NOMO-1 (cell line): Measurements from ENCODE around the gene CTNNBL1.

ENCODE experiments used
- DNase-seq, 2 experiments: peaks; one replicate each; lab custom pipeline; 2025; ENCODE audit not compliant: unreplicated experiment in 2 of 2; lab: John Stamatoyannopoulos, UW

The CTNNBL1 gene

GRCh38 chr20:37875460-37876175, 181.8 kb downstream of the CTNNBL1 start:
- no peak for DNase-seq

GRCh38 chr20:37876863-37877262, 183.0 kb downstream of the CTNNBL1 start:
- no peak for DNase-seq

DNA sequence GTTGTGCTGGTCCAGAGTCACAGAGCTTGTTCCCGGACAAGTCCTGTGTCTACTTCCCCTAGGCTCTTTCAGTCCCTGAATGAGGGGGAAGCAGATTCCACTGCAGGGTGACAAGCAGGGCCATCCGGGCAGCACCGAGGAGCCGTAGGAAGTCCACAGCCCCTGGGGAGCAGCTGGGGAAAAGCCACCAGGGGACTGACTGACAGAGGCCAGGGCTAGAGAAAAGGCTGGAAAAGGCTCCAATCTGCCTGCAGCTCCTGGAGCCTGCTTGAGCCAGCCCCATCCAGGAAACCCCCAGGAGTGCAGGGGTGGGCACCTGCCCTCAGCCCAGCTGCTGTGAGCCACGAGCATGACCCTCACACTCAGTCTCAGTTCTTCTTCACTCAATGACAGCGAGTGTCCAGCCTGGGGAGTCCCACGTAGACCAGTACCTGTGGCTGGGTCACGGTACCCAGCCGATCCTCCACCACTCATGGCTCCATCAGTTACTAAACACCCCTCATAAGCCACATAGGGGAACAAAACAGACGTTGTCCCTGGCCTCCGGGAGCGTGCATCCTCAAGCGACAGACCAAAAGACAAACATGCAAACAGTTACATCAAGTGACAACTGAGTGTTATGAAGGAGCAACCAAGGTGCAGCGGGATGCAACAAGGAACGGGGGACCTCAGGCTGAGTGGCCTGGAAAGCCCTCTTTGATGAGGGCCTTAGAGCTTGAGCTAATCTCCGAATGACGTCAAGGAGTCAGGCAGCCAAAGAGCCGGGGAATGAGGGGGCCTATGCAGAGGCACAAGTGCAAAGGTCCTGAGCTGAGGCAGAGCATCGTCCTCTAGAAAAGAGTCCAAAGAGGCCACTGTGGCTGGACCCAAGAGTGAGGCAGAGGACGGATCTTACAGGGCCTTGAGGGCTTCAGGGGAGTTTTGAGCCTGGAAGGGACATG, 184.3 kb downstream of the CTNNBL1 start:
- no peak for DNase-seq

DNA sequence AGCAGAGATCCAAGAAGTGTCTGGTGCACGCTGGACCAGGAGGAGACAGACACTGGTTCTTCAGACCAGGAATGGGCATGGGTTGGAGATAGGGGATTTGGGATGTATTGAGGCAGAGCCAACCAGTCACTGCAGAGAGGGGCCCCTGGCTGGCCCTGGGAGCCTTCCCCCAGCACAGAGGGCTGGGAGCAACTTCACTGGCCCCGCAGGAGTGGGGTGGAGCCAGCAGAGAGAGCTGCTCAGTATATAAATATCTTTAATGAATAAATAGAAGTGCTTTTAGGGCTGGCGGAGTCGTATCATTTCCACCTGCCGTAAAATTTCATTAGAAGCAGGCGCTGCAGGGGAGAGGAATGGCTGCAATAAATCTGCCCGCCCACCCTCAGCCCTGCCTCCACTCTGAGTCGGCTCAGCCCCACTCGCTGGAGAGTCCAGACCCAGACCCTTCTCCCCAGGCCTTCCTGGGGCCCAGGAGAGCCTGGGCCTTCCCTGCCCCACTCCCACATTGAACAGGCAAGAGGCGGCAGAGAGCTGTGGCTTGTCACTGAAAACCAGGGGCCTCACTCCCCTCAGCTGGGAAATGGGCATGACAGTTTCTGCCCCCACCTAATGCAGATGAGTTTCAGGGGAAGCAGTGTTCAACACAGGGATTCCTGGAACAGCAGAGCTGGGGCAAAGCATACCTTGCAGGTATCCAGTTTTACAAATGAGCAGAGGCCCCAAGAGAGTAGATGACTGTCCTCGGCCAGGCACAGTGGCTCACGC, 185.2 kb downstream of the CTNNBL1 start:
- no peak for DNase-seq

- no peak for DNase-seq
These were observed 186.0 kb downstream of the CTNNBL1 start for GRCh38 chr20:37879843-37880242.

DNA sequence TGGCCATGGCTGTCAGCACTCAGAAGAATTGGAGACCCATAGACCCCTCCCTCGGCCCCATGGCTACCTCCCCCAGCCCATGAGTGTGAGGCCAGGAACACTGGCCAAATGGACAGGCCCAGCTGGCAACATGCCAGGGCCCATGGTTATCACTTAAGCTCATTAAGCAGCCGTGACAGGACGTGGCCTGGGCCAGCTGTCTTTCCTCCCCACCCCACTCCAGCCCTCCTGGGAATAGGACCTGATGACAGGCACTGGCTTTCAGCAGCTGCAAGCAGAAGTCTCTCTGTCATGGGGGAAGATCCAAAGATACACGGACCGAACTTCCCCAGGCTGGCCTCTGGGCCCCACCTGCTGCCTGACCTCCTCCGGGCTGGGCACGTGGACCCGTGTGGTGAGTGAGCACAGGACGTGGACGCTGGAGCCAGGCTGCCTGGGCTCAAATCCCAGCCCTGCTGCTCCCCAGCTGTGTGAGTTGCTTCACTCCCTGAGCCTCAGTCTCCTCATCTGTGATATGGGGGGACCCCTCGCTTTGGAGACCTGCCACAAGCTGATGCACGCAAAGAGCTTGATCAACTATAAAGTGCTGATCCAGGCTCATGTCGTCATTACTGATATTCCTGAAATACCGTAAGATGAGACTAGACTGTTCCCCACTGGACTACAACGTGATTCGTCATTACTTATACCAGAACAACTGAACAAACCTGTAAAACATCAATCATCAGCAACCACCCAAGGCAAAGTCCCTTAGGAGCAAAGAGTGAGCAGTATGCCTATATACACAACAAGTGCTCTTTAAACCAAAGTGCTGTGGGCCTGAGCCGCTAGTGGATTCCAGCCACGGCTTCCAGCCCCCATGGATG, 187.1 kb downstream of the CTNNBL1 start:
- DNase-seq = no peak

DNA sequence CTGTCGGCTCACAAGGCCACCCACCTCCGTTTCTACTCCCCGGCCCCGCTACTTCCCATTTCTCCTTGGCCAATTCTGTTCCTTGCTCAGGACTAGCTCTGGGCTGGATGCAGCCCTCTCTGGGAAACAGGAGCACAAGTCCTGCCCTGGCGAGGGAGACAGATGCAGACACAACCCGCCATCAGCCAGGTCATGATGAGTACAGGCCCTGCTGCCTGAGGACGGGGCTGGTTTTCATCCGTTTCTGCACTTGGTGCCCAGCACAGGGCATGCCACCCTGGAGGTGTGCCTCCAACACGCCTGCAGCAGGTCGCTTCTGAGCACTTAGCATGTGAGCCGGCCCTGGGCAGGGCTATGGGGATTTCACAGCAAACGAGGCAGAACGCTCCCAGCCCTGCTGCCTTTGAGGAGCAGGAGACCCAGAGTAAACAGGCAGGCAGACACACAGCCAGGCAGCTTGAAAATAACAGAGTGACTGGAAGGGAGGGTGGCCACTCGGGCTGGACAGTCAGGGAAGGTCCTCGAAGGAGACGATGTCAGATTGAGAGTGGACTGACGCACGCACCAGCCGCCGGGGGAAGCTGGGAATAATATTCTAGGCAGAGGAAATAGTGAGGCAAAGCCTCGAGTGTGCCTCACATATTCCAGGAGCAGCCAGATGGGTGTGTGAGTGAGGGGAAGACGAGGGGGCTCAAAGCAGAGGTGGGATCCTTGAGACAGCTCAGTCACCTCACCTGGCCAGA, 187.9 kb downstream of the CTNNBL1 start:
- DNase-seq = no peak

DNA sequence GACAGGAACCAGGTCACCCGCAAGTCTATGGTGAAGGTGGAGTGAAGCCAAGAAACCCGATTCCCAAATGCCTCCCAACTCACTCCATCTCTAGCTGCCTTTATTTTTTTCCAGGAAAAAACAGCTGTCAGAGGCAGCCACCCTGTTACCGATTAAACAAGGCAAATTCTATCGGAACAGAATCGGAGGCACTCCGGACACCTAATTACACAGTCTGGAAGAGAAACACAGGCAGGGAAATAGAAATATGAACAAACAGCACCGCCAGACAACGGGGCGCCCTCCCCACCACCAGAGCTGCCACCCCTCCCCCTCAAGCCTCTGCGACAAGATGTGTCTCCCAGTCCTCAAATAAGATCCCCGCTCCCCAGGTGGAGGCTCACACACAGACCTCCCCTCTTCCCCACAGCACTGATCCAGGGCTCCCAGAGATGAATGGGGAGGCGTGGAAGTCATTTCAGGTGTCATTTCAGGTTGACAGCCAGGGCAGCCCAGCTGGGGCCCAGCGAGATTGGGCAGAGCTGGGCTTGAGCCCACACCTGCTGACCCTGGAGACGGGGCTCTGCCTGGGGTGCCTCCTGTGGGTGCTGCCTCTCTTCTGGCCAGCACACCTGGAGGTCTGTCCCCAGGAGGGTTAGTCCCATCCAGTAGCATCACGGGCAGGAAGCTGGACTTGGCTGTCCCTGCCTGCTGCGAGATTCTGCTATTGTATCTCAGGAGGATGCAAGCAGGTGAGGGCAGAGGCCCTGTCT, 189.3 kb downstream of the CTNNBL1 start:
- DNase-seq = no peak

GRCh38 chr20:37885042-37885441, 191.2 kb downstream of the CTNNBL1 start:
- DNase-seq = no peak

DNA sequence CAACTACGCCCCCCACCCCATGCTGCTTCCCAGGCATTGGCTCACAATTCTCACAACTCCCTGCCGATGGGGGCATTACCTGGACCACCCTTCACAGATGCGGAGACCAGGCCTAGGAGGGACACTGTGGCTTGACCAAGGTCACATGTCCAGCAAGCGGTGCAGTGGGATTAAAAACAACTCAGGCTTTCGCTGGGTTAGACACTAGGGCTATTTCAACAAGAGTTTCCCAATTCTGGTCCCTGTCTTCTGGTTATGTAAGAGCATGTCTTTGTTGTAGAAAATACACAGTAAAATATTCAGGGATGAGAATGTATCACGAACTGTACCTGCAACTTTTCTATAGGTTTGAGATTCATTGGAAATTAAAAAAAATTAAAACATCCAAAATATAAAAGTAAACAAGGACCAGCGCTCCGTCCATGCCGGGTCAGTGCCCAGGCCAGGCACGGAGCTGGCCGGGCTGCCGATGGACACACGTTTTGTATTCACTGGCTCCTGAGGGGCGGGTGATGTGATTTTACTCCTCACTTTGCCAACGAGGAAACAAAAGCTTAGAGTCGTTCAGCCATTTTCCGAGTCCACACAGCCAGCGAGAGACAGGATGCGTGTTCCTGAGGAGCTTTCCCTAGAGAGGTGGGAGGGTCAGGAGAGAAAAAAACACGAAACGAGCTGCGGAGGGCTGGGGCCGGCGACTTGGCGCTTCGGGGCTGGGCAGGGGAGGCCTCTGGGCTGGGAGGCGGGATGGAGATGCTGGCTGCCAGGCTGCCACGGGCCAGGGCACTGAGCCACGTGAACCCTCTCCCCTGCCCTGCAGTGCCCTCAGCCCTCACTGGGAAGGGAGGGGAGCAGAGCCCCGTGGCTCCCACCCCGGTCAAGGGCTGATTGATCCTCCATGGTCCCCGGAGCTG, 192.0 kb downstream of the CTNNBL1 start:
- DNase-seq = no peak

- DNase-seq = no peak
These were observed 193.0 kb downstream of the CTNNBL1 start for GRCh38 chr20:37886851-37887297.

DNA sequence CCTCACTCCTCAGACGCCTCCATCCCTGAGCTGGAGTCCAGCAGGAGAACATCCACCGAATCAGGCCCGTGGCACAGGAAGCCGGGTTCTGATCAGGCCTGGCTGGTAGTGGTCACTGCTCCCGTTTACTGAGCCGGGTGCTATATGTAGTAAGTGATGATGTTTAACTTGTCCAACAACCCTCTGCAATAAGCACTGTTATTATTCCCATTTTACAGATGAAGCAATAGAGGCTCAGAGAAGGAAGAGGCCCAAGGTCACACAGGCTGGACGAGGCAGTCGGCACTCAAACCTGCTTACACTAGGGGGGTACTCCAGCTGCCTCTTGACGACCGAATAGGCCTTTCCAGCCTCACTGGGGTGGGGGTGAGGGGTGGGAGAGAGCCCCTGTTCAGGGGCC, 194.8 kb downstream of the CTNNBL1 start:
- no peak for DNase-seq

GRCh38 chr20:37890108-37890507, 196.3 kb downstream of the CTNNBL1 start:
- DNase-seq = no peak

DNA sequence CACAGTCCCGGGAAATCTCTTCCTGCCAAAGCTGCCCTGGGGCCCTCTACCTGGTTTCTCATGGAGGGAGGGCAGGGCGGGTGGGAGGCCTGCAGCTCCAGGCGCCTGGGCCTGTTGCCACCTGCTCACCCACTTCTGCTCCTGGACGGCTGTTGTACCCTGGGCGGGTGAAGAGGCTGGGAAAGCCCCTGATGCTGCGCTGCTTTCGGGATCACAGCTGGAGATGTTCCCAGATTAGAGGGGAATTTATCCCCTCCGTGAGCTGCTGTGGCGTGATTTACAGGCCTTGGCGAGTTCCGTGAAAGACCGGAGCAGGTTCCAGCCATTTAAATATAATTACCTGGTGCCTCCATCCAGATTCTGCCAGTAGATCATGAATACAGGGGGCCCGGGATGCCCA, 196.8 kb downstream of the CTNNBL1 start:
- no peak for DNase-seq

- DNase-seq = no peak
These were observed 198.2 kb downstream of the CTNNBL1 start for GRCh38 chr20:37892001-37892400.

DNA sequence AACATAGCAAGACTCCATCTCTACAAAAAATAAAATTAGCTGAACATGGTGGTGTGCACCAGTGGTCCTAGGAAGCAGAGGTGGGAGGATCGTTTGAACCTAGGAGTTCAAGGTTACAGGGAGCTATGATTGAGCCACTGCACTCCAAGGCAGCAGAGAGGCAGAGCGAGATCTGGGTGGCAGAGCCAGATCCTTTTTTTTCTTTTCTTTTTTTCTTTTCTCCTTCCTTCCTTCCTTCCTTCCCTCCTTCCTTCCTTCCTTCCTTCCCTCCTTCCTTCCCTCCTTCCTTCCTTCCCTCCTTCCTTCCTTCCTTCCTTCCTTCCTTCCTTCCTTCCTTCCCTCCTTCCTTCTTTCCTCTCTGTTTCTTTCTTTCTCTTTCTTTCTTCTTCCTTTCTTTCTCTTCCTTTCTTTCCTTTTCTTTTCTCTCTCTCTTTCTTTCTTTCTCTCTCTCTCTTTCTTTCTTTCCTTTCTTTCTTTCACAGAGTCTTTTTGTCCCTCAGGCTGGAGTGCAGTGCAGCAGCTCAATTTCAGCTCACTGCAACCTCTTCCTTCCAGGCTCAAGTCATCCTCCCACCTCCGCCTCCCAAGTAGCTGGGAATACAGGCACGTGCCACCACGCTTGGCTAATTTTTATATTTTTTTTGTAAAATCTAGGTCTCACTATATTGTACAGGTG, 199.9 kb downstream of the CTNNBL1 start:
- no peak for DNase-seq

GRCh38 chr20:37894454-37894853, 200.6 kb downstream of the CTNNBL1 start:
- DNase-seq = no peak
